ENCODE data around the gene RAB39A.
A peak's percentile ranks its signal among the peaks of the same experiment; 100 is the strongest.

The RAB39A gene

DNA sequence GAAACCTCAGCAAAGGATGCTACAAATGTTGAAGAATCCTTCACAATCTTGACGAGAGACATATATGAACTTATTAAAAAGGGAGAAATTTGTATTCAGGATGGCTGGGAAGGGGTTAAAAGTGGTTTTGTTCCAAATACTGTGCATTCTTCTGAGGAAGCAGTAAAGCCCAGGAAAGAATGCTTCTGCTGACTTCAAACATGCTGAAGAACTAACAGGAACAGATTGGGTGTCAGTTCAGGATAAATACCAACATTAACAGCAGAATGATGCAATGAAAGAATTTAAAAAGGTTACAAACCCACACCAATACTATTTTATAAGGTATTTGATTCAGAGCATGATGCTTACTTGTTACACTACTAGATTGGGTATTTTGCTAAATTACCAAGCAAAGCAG is 33.9 kb downstream of the RAB39A start:
- no peak for DNase-seq

DNA sequence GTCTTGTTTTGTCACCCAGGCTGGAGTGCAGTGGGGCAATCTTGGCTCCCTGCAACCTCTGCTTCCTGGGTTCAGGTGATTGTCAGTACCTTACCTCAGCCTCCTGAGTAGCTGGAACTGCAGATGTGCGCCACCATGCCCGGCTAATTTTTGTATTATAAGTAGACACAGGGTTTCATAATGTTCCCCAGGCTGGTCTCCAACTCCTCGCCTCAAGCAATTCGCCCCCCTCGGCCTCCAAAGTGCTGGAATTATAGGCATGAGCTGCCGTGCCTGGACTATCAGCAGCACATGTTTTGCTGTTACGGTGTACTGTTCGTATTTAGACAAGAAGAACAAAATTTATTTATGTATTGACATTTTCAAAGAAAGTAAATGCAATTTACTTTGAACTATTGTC is 34.8 kb downstream of the RAB39A start:
- no peak for DNase-seq

DNA sequence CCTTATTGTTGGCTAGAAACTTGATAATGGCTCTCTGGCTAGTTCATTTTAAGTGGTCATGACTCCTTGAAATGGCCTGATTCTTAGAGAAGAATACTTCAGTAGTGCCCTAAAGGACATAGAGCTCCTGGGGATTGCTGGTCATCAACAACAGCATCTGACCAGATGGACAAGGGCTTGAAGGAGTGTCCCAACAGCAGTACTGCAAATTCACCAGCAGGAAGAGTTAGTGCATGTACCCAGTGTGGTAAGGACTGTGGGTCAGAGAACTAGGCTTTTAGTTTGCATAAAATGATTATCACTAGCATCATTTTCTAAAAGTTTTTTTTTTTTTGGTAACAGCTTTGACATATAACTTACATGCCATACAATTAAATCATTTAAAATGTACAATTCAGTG is 41.0 kb downstream of the RAB39A start:
- DNase-seq: no peak

DNA sequence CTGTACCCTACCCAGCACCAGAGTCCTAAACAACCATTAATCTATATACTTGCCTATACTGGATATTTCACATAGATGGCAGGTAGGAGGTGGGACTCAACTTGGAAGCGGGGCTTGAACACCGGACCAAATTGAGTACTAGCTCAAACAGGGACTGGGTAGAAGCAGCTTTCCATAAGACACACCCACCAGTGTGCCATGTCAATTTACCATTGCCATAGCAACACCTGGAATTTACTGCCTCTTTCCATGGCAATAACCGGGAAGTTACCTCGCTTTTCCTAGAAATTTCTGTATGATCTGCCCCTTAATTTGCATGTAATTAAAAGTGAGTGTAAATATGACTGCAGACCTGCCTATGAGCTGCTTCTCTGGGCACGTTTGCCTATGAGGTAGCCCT is 41.8 kb downstream of the RAB39A start:
- DNase-seq: no peak

DNA sequence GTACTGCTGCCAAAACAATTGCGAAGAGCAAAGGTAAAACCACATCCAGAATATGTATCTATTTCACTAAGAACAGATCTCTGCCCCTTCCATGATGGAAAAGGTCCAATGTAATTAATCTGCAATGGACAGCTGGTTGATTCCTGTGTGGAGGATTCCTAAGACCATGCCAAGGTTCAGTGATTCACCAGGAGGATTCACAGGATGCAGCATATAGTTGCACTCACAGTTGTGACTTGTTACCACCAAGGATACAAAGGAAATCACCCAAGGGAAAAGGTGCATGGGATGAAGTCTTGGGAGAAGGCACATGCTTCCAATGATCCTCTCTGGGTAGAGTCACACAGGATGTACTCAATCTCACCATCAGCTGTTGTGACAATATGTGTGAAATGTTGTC is 45.4 kb downstream of the RAB39A start:
- DNase-seq: no peak

DNA sequence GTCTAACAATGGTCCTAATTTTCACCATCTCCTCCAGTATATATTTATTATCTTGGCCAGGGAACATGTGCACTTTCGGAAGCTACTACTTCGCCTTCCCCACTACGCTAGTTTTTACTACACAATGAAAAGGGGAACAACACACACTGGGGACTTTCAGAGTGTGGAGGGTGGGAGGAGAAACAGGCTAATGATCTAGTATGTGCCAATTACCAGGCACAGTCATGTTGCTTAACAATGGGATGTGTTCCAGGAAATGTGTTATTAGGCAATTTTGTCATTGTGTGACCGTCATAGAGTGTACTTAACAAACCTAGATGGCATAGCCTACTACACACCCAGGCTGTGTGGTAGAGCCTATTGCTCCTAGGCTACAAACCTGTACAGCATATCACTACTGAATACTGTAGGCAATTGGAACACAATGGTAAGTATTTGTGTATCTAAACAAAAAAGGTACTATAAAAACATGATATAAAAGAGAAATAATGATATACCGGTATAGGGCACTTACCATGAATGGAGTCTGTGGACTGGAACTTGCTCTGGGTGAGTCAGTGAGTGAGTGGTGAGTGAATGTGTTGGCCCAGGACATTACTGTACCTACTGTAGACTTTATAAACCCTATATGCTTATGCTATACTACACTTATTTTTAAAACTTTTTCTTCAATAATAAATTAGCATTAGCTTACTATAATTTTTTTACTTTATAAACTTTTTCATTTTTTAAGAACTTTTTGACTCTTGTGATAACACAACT is 60.3 kb downstream of the RAB39A start:
- DNase-seq: no peak

DNA sequence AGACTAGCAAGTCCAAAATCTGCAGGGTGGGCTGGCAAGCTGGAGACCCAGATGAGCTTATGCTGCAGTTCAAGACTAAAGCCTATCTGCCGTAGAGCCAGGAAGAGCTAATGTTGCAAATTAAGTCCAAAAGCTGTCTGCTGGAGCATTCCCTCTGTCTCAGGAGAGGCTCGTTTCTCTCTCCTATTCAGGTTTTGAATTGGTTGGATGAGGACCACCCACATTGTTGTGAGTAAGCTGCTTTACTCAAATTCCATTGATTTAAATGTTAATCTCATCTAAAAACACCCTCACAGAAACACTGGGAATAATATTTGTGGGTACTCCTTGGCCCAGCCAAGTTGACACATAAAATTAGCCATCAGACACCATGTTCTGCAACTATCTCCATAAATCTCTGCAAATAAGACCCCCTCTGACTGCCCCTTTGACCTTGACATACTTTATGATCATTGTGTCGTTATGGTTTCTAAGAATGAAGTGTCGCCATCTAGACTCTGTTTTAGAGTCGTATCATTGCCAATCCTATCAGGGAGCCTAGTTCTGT is 63.7 kb downstream of the RAB39A start:
- no peak for DNase-seq

DNA sequence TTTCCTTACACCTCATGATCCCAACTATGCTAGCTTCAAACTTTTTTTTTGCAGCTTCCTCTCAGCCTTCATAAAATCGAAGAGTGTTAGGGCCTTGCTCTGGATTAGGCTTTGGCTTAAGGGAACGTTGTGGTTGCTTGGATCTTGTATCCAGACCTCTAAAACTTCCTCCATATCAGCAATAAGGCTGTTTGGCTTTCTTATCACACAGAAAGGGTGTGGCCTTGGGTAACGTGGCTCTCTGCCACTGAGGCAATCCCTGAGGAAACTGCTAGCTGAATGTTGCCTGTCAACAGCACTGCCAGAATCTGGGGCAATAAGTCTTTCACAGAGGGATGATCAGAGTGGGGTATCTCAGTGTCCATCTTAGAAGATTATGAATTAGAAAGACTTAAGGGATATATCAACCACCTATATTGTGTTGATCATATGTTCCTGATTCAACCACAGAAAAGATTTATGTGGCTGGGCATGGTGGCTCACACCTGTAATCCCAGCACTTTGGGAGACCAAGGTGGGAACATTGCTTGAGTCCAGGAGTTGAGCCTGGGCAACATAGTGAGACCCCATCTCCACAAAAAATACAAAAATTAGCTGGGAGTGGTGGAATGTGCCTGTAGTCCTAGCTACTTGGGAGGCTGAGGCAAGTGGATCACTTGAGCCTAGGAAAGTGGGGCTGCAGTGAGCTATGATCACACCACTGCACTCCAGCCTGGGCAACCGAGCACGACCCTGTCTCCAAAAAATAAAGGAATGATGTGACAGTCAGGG is 67.9 kb downstream of the RAB39A start:
- no peak for DNase-seq

DNA sequence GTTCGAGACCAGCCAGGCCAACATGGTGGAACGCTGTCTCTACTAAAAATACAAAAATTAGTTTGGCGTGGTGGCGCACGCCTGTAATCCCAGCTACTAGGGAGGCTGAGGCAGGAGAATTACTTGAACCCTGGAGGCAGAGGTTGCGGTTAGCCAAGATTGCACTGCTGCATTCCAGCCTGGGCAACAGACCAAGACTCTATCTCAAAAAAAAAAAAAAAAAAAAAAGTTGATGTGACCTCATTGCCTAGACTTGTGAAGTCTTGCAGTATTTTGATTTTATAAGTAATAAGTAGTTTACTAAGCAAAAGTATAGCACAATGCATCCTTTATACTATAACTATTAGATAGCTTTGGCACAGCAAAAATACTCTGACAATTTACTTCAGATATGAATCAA is 70.5 kb downstream of the RAB39A start:
- DNase-seq: no peak

DNA sequence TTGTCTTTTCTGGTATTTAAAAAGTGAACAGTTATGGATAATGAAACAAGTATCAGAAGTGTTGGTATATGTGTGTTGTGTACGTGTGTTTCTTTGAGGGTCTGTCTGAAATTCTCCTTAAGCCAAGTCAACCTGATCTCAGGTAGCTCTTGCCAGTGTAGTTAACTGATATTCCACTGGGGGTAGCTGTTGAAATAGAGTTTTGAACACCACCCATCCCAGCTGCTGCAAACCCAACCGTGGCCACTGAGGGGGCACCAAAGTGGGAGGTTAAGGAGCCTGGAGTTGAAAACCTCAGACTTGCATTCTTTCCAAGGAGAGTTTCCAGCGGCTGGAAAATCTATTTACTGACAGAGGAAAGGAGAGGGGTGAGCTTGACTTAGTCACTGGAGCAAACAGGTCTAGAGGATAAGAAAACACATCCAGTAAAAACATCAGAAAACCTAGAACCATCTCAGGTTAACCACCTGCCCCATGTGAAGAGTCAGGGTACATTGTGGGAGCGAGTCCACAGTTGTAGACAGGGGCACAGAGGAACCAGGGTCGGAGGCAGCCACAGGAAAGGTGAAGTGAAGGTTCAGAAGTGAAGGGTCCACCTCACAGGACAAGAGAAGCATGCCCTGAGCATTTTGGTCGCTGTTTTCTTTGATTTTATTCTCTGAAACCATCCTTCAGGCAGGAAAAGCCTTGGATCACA is 71.7 kb downstream of the RAB39A start:
- peak; percentile 39 for DNase-seq

DNA sequence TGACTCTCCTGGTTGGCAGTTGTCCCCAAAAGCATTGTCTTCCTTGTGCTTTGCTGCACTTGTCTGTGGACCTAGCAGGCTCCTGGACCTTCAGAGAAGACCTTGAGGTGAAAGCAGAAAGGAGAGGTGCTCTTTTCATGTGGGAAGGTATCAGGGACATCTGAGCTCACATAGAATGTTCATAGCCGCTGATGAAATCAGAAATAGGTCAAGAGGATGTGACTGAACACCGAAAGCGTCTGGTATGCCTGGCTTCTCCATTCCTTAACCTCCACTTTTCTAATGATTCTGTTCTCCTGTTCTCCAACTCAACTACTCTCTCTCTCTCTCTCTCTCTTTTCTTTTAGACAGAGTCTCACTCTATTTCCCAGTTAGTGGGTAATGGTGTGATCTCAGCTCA is 74.2 kb downstream of the RAB39A start:
- no peak for DNase-seq

DNA sequence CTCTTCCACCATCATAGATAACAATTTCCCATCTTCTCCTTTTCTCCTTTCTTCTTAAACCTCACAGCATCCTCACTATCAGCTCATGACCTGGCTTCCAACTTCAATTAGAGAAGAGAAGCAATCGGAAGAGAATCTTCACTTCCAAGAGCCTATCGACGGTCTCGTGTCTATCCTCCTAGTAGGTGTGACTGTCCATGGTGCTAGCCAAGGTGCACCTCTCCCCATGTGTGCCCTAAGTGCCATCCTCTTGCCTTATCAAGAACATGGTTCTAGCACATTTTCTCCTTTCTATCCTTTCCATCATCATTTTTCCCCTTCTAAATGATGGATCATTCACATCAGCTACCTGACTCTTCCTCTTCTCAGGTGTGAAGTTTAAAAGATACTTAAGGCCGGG is 75.4 kb downstream of the RAB39A start:
- no peak for DNase-seq

DNA sequence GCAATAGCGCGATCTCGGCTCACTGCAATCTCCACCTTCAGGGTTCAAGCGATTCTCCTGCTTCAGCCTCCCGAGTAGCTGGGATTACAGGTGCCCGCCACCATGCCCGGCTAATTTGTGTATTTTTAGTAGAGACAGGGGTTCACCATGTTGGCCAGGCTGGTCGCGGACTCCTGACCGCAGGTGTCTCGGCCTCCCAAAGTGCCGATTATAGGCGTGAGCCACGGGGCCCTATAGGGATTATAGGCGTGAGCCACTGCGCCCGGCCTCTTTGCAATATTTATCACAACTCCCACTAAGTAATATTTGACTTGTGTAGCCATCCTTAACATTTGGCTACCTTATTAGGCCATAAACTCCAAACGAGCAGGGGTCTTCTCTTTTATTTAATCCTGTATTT is 79.6 kb downstream of the RAB39A start:
- no peak for DNase-seq

DNA sequence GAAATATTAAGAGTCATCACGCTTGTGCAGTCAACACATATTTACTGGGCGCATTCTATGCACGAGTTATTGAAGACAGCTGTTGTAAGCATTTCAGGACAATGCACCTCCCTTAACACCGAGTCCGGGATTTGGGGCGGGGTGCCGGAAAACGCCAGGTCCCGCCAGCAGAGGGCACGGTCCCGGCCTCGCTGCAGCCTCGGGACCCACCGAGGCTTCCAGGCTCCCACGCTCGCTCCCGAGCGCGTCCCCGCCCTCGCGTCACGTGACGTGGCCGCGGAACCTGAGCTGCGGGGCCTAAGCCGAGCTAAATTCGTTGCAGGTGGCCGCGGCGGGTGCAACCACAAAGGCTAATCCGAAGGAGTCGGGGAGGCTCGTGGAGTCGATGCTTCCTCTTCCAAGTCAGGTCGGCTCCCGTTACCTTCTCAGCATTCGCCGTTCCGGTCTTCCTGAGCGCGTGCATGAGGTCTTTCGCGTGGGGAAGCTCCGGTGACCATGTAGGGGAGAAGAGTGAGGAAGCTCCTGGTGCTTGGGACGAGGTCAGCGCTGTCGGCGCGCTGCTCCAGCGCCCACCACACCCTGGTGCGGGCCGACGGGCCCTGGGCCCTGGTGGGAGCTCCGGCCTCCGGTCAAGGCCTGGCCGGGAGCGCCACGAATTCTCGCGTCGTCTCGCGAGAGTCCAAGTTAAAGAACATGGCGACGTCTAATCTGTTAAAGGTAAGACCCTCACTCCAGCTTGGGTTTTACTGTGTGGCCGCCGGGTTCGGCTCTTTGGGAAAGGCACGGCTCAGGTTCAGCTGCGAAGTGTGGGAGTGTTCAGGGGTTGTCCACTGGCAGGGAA is 80.6 kb downstream of the RAB39A start, which contains the start of gene CUL5:
TSS of gene CUL5 (plus strand) at position 243 of the 841 bp plus-strand sequence. CDS start at position 694, 451 bp downstream.
- peak; percentile 92 for DNase-seq

DNA sequence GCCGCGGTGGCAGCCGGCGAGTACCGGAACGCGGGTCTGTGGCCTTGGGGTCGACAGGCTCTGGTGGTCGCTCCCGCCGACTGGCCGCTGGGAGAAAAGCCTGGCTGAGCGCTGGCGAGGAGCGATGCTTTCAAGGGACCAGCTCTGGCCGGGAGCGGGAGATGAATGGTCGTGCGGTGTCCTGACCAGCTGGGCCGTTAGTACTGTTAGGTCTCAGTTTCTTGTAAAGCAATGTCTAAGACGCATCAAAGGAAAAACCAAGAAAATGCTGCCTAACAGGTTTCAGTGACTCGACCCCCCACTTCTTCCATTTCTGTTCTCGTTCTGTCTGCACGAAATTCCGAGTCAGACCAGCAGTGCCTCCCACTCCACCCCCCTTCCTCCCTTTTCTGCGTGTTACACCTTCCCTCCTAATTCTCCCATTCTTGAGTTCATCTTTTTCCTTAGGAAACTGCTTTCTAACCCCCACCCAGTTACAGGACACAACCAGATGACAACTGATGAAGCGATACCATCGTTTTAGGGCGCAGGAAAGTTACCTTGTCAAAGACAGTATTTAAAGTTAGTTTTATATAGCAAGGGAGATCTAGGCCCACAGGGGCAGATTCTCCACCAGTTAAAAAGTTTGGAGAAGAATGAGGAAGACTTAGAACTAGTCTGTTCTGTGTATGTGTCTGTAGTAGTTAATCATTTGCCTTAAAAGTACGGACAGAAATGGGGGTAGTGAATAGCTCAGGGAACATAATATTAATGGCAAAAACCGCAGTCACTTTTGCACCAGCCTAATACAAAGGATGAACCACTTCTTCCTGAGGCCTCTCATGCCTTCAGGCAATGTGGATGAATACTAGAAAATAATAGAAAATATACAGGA is 81.5 kb downstream of the RAB39A start:
- no peak for DNase-seq

DNA sequence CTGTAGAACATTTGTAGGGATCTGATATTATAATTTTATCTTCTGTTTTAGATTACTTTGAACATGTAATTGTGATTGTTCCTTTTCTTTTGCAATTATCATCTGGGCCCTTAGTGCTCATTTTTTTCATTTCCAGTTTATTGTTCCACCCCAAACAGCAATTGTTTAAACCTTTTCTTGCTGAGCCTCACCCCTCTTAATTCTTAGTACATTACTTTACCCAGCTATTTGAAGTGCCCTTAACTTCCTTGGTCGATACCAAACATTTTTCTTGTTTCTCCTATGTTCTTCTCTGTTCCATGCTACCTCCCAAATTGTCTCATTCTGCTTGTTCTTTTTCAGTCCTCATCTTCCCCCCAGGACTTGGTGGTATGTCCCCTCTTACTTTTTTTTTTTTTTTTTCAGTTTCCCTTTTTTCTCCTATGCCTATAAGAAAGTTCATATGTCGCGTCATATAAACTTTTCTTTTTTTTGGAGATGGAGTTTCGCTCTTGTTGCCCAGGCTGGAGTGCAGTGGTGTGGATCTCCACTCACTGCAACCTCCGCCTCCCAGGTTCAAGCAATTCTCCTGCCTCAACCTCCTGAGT is 84.0 kb downstream of the RAB39A start:
- DNase-seq: no peak
